GM18511 (cell line): ENCODE results near the gene PDSS2.
A peak's percentile ranks its signal among the peaks of the same experiment; 100 is the strongest.
"Not testable (repeated sequence)": the region's sequence is repeated elsewhere in the genome, so short reads cannot be mapped to it uniquely, and the experiment has no call there.

ENCODE experiments used
- ATAC-seq: cut with Tn5 transposase; IDR thresholded peaks from one replicate; pipeline ENCODE4 v1.9.1; 2021; ENCODE audit warnings: mild to moderate bottlenecking, moderate library complexity; ENCODE audit not compliant: unreplicated experiment

The PDSS2 gene

DNA sequence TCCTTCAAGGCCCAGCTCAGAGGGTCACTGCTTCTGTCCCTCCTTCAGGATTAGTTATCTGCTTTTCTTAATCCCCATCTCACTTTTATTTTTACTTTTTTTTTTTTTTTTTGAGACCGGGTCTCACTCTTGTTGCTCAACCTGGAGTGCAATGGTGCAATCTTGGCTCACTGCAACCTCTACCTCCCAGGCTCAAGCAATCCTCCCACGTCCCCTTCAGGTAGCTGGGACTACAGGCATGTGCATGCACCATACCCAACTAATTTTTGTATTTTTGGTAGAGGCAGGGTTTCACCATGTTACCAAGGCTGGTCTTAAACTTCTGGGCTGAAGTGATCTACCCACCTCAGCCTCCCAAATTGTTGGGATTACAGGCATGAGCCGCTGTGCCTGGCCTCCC is 16.5 kb upstream of the PDSS2 start:
- ATAC-seq = not testable (repeated sequence)

DNA sequence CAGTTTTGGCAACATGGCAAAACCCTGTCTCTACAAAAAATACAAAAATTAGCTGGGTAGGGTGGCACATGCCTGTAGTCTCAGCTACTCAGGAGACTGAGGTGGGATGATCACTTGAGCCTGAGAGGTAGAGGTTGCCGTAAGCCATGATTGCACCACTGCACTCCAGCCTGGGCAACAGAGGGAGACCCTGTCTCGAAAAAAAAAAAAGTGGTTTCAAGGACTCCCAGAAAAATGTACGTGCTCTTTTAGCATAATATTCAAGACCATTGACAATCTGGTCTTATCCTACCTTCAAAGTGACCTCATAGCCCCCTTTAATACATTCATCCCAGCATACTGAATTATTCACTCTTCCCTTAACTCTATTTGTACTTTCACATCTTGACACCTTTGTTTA is 16.0 kb upstream of the PDSS2 start:
- ATAC-seq = not testable (repeated sequence)

DNA sequence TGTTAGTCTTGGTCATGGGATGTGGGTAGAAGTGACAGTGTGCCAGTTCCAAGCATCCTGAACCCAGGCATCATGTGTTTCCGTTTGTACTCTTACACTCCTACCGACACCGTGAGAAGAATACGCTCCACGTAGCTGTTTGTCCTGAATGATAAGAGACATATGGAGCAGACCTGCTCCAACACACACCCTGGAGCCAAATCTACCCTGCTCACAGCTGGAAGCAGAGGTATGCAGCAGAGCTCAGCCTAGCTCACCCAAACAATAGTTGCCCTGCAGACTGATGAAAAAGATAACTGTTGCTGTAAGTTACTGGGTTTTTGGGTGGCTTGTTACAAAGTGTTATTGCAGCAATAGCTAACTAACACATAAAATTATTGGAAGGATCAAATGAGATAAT is 14.3 kb upstream of the PDSS2 start:
- no peak for ATAC-seq

GRCh38 chr6:107470364-107470763 is 11.0 kb upstream of the PDSS2 start:
- no peak for ATAC-seq

DNA sequence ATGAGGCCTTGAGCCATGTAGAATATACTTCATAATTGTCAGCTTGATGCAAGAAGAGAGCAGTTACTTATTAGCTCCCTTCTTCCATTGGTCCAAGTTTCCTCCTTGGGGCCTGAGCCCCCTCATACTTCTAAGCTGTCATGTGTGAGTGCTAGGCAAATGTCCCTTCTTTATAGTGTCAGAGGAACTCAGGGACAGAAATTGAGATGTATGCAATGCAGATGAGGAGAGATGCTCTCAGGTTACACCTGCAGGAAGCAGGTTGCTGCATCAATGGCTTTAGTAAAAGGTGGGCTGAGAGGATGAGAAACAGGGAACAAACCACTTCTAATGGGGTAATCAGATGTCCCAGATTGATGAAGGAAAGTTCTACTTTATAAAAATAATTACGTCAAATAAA is 6.7 kb upstream of the PDSS2 start:
- no peak for ATAC-seq

DNA sequence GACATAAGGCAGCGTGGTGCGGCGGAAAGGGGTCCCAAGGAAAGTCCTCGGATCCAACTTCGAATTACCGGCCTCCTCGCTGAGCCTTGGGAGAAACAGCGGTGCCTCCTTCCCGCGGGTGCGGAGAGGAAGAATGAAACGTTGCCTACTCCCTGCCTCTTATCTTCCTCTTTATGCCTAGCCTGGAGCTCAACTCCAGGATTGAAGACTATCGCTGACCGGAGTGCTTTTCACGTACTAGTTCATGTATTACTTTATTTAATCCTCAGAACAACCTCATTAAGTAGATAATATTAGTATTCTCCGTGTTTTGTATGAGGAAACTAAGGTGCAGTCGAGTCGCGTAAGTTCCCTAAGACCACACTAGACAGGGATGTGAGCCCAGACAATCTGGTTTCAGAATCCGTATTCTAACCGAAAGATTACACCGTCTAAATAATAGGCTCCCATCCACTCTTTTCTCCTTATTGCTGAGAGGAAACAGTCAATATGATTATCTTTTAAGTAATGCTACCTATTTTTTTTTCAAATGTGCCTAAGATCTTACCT is 793 bp upstream of the PDSS2 start:
- ATAC-seq = no peak

- peak; percentile 43 for ATAC-seq
Observed at GRCh38 chr6:107458672-107459282, 587 bp downstream of the PDSS2 start.

DNA sequence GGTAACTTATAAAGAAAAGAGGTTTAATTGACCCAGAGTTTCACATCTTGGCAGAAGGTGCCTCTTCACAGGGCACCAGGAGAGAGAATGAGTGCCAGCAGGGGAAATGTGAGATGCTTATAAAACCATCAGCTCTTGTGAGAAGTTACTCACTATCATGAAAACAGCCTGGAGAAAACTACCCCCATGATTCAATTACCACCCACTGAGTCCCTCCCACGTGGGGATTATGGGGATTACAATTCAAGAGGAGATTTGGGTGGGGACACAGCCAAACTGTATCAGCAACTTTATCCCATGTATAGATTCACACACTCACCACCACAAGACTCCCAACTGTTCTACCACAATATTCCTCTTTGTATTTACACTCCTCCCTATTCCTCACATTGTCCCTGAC is 10.6 kb downstream of the PDSS2 start:
- ATAC-seq = no peak

DNA sequence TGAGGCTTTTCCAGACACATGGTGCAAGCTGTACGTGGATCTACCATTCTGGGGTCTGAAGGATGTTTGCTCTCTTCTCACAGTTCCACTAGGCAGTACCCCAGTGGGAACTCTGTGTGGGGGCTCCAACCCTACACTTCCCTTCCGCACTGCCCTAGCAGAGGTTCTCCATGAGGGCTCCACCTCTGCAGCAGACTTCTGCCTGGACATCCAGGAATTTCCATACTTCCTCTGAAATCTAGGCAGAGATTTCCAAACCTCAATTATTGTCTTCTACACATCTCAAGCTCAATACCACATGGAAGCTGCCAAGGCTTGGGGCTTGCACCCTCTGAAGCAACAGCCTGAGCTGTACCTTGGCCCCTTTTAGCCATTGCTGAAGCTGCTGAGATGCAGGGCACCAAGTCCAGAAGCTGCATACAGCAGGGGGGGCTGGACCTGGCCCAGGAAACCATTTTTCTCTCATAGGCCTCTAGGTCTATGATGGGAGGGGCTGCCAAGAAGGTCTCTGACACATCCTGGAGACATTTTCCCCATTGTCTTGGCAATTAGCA is 11.6 kb downstream of the PDSS2 start:
- ATAC-seq = no peak

DNA sequence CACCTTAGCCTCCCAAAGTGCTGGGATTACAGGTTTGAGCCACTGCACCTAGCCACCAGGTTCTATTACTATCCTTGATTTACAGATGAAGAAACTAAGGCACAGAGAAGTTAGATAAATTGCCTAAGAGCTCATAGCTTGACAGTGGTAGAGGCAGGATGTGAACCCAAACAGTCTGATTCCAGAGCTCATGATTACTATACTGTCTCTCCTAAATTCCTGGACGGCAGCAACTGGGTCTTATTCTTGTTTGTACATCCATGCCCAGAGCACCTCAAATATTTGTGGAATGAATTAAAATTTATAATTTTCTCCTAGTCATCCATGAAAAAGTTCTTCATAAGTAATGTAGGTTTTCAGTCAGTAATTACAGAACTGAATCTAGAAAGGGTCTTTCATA is 15.1 kb downstream of the PDSS2 start:
- ATAC-seq = no peak

DNA sequence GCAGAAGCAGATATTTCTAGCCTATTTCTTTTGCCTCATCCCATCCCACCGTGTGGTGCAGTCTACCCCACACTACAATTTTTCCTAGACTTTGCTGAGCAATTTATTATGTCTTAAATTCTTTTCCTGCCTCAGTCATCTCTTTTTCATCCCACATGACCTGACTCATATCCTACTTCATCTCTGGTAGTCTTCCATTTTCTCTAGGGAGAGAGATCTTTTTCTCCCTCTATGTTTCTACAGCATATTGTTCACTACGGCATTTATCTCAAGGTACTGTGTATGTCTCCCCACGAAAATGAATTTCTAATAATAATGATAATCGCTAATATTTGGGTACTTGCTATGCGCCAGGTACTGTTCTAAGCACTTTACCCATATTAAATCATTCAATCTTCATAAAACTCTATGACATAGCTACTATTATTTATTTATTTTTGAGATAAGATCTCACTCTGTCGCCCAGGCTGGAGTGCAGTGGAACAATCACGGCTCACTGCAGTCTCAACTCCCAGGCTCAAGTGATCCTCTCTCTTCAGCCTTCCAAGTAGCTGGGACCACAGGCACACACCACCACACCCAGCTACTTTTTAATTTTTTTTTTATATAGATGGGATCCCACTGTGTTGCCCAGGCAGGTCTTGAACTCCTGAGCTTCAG is 15.6 kb downstream of the PDSS2 start:
- no peak for ATAC-seq

- ATAC-seq = no peak
Observed at GRCh38 chr6:107442938-107443607, 16.3 kb downstream of the PDSS2 start.

DNA sequence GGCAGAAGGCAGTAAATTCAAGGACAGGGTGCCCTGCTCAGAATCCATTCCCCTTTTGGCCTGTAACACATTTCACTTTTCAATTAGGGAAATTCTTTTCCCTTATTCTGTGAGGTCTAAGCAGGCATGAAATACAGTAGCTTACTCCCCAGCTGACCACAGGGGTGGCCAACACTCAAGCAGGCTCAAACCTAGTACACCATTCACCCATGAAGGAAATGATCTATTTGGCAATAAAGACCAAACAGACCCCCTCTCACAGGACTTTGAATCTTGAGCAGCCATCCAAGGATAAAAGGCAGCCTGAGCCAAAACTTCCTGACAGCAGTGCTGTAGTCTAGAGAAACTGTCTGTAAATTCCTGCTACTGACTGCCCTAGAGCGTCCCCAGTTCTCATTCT is 17.7 kb downstream of the PDSS2 start:
- ATAC-seq = no peak

DNA sequence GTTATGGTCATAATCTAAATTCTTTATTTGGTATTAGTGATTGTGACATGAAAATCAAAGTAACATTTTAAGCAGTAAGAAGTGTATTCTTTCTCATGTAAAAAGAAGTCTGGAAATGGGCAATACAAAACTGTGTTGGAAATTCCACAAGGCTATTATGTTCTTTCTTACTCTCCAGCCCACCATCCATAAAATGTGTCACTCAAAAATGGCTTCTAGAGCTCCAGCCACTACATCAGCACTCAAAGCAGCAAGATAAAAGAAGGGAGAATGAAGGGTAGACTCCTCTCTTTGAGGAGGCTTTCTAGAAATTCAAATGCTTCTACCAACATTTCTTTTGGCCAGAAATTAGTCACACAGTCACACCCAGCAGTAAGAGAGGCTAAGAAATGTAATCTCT is 18.4 kb downstream of the PDSS2 start:
- ATAC-seq = no peak

- no peak for ATAC-seq
Observed at GRCh38 chr6:107439406-107439805, 20.0 kb downstream of the PDSS2 start.

- no peak for ATAC-seq
Observed at GRCh38 chr6:107437691-107438090, 21.7 kb downstream of the PDSS2 start.

DNA sequence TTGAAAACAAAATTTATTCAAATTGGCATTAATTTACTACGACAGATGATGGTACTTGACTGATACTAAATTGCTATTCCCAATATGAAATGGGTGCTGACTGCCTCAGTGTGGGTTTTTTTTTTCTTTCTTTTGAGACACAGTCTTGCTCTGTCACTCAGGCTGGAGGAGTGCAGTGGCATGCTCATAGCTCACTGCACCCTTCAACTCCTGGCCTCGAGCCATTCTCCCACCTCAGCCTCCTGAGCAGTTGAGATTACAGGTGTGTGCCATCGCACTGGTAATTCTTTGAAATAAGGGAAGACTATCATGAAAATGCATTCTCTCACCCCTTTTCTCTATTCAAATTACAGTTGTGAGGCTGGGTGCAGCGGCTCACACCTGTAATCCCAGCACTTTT is 22.5 kb downstream of the PDSS2 start:
- ATAC-seq = no peak

DNA sequence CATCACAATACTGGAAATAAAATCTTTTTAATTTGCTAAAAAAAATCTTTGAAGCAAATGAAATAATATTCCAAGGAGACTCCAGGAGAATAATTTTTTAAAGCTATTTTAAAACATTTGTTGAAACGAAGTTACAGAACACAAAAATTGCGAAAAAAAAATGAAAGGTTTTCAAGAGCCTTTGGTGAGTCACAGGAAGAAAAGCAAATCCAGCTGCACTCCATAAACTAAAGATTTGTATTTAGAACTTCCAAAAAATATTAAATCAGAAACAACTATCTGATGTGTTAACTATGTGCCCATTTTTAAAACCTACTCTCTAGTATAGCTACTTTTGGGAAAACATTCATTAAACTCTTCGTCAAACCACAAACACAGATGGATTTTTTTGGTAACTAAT is 23.6 kb downstream of the PDSS2 start:
- no peak for ATAC-seq

GRCh38 chr6:107434812-107435211 is 24.6 kb downstream of the PDSS2 start:
- no peak for ATAC-seq

DNA sequence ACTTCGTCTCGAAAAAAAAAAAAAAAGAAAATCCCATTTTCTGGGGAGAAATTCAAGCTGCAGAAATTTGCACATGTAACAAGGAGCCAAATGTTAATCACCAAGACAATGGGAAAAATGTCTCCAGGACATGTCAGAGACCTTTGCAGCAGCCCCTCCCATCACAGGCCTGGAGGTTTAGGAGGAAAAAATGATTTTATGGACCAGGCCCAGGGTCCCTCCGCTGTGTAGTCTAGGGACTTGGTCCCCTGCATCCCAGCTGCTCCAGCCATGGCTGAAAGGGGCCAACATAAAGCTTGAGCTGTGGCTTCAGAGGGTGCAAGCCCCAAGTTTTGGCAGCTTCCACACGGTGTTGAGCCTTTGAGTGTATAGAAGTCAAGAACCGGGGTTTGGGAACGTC is 33.4 kb downstream of the PDSS2 start:
- ATAC-seq = not testable (repeated sequence)

DNA sequence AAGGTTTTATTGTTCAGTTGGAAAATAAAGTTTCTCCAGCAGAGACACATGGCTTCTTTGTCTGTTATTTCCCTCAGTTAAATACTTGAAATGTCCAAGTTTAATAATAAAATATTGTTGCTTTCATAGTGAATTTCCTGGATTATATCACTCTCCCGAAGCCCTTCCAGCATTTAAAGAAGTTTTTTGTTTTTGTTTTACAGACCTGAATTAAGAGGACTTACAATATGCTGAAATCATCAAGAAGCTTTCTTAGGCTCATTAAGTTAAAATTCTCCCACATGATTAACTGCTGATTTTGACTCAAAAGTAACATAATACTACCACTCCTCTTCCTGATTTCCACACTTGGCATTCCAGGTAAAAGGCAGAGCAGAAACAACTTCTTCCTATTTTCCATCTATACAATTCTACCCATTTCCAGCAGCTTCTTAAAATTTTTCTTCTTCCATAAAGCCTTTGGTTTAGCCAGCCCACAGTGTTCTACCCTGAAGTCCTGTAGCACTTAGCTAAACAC is 35.8 kb downstream of the PDSS2 start:
- no peak for ATAC-seq
